Naive thymus-derived CD4-positive, alpha-beta T cell (primary cell): Measurements from ENCODE around the gene BICC1. TPM values are rescaled to one million over a fixed set of nuclear protein-coding genes. Genes with fewer than 3 reads are reported as not detected.
A peak's percentile ranks its signal among the peaks of the same experiment; 100 is the strongest.
"Not testable (repeated sequence)": the region's sequence is repeated elsewhere in the genome, so short reads cannot be mapped to it uniquely, and the experiment has no call there.

Source experiments
- ATAC-seq: fragments of 150-1000 bp; cut with Tn5 transposase; 2 replicates; pipeline ENCODE4 v1.10.0; 2021; ENCODE audit warnings: mild to moderate bottlenecking, moderate library complexity
- CTCF ChIA-PET: fragments of 350-600 bp; sonication (Branson Sonifier 250); formaldehyde crosslinking; loops from one replicate; lab custom pipeline; 2021; ENCODE audit warnings: antibody characterized with exemption; lab: Charles Lee
- POLR2A ChIA-PET: fragments of 350-600 bp; sonication (Branson Sonifier 250); formaldehyde crosslinking; loops from one replicate; lab custom pipeline; 2021; ENCODE audit warnings: antibody characterized with exemption, inconsistent platforms; lab: Charles Lee
- DNase-seq, 9 donors: peaks; one replicate each; pipeline versions ENCODE4 v3.0.0 to v3.0.0-alpha.2; 2020 to 2022; ENCODE audit warnings: mixed read lengths in 1 of 9
- H3K27ac ChIP-seq: one replicate; pipeline ENCODE4 v1.7.0; 2013; ENCODE audit warnings: mild to moderate bottlenecking, low read depth, low read length, moderate library complexity
- H3K27me3 ChIP-seq, 2 donors: one replicate each; pipeline ENCODE4 v1.7.0; 2013; ENCODE audit warnings: low read length in 2 of 2, mild to moderate bottlenecking in 2 of 2, moderate library complexity in 2 of 2; ENCODE audit not compliant: control insufficient read depth in 2 of 2, insufficient read depth in 2 of 2
- H3K36me3 ChIP-seq, 3 experiments: 1 replicate in 2 of 3; 2 replicates in 1 of 3; pipeline ENCODE4 v1.7.0; 2013; ENCODE audit warnings: low read length in 3 of 3, mild to moderate bottlenecking in 3 of 3, moderate library complexity in 1 of 3; ENCODE audit not compliant: insufficient read depth in 3 of 3, control insufficient read depth in 2 of 3
- H3K4me1 ChIP-seq, 2 donors: one replicate each; pipeline ENCODE4 v1.7.0; 2013; ENCODE audit warnings: low read length in 2 of 2, mild to moderate bottlenecking in 2 of 2, moderate library complexity in 1 of 2; ENCODE audit not compliant: control insufficient read depth in 2 of 2, insufficient read depth in 2 of 2
- H3K4me3 ChIP-seq: 2 replicates; pipeline ENCODE4 v1.7.0; 2013; ENCODE audit warnings: mild to moderate bottlenecking, low read length
- H3K9me3 ChIP-seq, 3 experiments: 1 replicate in 2 of 3; 2 replicates in 1 of 3; pipeline ENCODE4 v1.7.0; 2013; ENCODE audit warnings: low read length in 3 of 3; ENCODE audit not compliant: control insufficient read depth in 2 of 3
- H3K27ac Mint-ChIP-seq, 9 donors: one replicate each; pipeline ENCODE4 v1.8.0; 2020 to 2022; ENCODE audit warnings: mixed read lengths in 9 of 9, mild to moderate bottlenecking in 8 of 9, moderate library complexity in 5 of 9, inconsistent platforms in 2 of 9
- H3K27me3 Mint-ChIP-seq, 5 donors: one replicate each; pipeline ENCODE4 v1.8.0; 2021 to 2022; ENCODE audit warnings: mixed read lengths in 5 of 5, mild to moderate bottlenecking in 1 of 5
- H3K36me3 Mint-ChIP-seq, 5 donors: one replicate each; pipeline ENCODE4 v1.8.0; 2020 to 2022; ENCODE audit warnings: mixed read lengths in 5 of 5, mild to moderate bottlenecking in 3 of 5, inconsistent platforms in 1 of 5
- H3K4me1 Mint-ChIP-seq, 7 donors: one replicate each; pipeline ENCODE4 v1.8.0; 2020 to 2022; ENCODE audit warnings: mixed read lengths in 7 of 7, mild to moderate bottlenecking in 3 of 7, inconsistent platforms in 1 of 7
- H3K4me3 Mint-ChIP-seq, 10 donors: one replicate each; pipeline ENCODE4 v1.8.0; 2020 to 2022; ENCODE audit warnings: mild to moderate bottlenecking in 10 of 10, mixed read lengths in 10 of 10, moderate library complexity in 6 of 10, inconsistent platforms in 2 of 10
- H3K9me3 Mint-ChIP-seq, 11 donors: one replicate each; pipeline ENCODE4 v1.8.0; 2020 to 2022; ENCODE audit warnings: mixed read lengths in 11 of 11, mild to moderate bottlenecking in 4 of 11, inconsistent platforms in 1 of 11, moderate library complexity in 1 of 11
- intact Hi-C, 2 donors: fragments of 100-400 bp; cut with micrococcal nuclease; formaldehyde crosslinking; loops; one replicate each; pipeline ENCODE4 v1.15.1; 2023
- polyA plus RNA-seq, 2 donors: library from polyadenylated mRNA; unstranded; fragments of 300-500 nt; fragmentation: Illumina TruSeq; gene quantifications; one replicate each; pipeline ENCODE4 v1.2.3, GENCODE V29; 2021
- total RNA-seq, 6 experiments: library from RNA in 5 of 6; stranded (reverse) in 5 of 6; gene quantifications; 1 replicate in 5 of 6; 2 replicates in 1 of 6; pipeline ENCODE4 v1.2.3 and lab custom pipeline; 2021 to 2026

BICC1 gene
- total and polyA plus RNA-seq, 7 experiments from 2014 or later = 0.05 to 0.10 TPM; not detected in 5

DNA sequence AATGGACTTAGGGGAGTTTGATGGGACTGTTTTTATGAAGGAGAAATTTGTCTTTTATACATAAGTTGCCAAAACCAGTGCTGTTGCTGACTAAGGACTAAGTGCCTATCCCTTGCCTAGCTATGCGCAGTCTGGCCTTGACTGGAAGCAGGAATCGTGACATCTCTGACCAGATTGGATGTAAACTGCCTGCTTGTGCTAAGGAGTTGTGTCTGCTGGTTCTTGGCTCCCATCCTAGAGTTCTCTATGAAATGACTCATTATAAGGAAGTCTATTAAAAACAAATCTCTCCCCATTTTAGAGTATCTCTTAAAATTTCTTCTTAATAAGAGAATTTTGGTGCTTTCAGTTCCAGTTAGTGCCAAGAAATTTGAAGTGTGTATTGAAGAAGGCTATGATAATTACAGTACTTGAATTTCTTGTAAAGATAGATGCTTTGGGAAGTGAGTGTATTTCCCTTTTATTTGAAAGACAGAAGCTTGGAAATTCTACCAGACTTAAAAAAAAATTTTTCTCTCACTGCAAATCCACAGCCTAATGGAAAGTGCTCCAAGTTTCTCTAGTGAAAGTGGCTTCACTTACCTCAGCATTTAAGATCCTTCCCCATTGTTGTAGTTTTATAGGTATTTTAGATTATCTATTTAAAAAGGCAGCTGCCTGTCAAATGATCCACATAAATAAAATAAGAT is 77.6 kb downstream of the BICC1 start:
- intact Hi-C loops = no loop called here
- no peak overlapping the region for H3K27ac Mint-ChIP-seq
- no peak for ATAC-seq
- Histone ChIP-seq H3K36me3 (no peaks in the 10 kb centered on the region), H3K27me3 (no peaks in the 10 kb centered on the region), H3K4me3 (no peak overlapping the region), H3K4me1 (no peaks in the 10 kb centered on the region), H3K9me3 (no peaks in the 10 kb centered on the region), H3K27ac (no peak overlapping the region)
- POLR2A ChIA-PET = no interaction called here
- DNase-seq = no peak
- CTCF ChIA-PET = no interaction called here
- peaks cover 0 to 2% (median 0%) of the 10 kb centered on the region in 7 donors for H3K4me1 Mint-ChIP-seq
- peaks cover 0 to under 1% (median 0%) of the 10 kb centered on the region in 5 donors for H3K36me3 Mint-ChIP-seq
- H3K4me3 Mint-ChIP-seq = no peak overlapping the region
- H3K27me3 Mint-ChIP-seq = peaks cover 0 to 19% (median 11%) of the 10 kb centered on the region in 5 donors
- peaks cover 0 to 2% (median 0%) of the 10 kb centered on the region in 11 donors for H3K9me3 Mint-ChIP-seq

DNA sequence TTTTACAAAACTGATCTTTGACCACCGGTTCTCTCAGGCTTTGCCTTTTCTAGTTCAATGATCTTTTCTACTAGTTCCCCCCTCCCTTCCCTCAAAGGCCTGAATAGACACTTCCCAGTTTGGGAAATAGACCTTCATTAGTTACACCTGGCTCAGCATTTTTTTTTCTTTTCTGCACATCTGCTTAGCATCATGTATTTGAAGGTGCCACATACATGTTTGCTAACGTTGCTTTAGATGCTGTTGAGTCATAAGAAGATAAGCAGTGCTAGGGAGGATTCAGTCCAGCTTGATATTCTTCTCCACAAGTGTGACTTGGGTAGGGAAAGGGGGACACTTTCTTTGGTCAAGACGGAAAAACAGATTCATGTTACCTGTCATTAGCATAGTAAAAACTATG is 78.3 kb downstream of the BICC1 start:
- H3K27me3 Mint-ChIP-seq = peaks cover 0 to 17% (median 8%) of the 10 kb centered on the region in 5 donors
- no peak overlapping the region for H3K4me3 Mint-ChIP-seq

GRCh38 chr10:58593008-58593407 is 80.3 kb downstream of the BICC1 start:
- no peaks in the 10 kb centered on the region for H3K4me1 ChIP-seq
- no peak overlapping the region for H3K4me3 ChIP-seq
- ChIA-PET CTCF (no interaction called here), POLR2A (no interaction called here)
- no peak overlapping the region for H3K27ac ChIP-seq
- ATAC-seq (peak; percentile 22), DNase-seq (no peak)
- Mint-ChIP-seq H3K4me3 (no peak overlapping the region), H3K4me1 (peaks cover 0 to 1% (median 0%) of the 10 kb centered on the region in 7 donors), H3K36me3 (peaks cover 0 to 8% (median 0%) of the 10 kb centered on the region in 5 donors), H3K27ac (no peak overlapping the region), H3K27me3 (peaks cover 0 to 11% (median 6%) of the 10 kb centered on the region in 5 donors), H3K9me3 (peaks cover 0 to 24% (median 9%) of the 10 kb centered on the region in 11 donors)
- no peaks in the 10 kb centered on the region for H3K27me3 ChIP-seq
- no peaks in the 10 kb centered on the region for H3K9me3 ChIP-seq
- intact Hi-C loops = no loop called here
- H3K36me3 ChIP-seq = no peaks in the 10 kb centered on the region

More for the DNA sequence above, 78.3 kb downstream of the BICC1 start:
- H3K27ac Mint-ChIP-seq = no peak overlapping the region
- H3K36me3 Mint-ChIP-seq = peaks cover 0 to 4% (median 0%) of the 10 kb centered on the region in 5 donors
- intact Hi-C loops = no loop called here
- Histone ChIP-seq H3K36me3 (no peaks in the 10 kb centered on the region), H3K27me3 (no peaks in the 10 kb centered on the region), H3K4me3 (no peak overlapping the region), H3K4me1 (no peaks in the 10 kb centered on the region), H3K9me3 (no peaks in the 10 kb centered on the region), H3K27ac (no peak overlapping the region)
- H3K9me3 Mint-ChIP-seq = peaks cover 0 to 8% (median 0%) of the 10 kb centered on the region in 11 donors
- no peak for DNase-seq
- ChIA-PET POLR2A (no interaction called here), CTCF (no interaction called here)
- H3K4me1 Mint-ChIP-seq = peaks cover 0 to 2% (median 0%) of the 10 kb centered on the region in 7 donors
- ATAC-seq = no peak

DNA sequence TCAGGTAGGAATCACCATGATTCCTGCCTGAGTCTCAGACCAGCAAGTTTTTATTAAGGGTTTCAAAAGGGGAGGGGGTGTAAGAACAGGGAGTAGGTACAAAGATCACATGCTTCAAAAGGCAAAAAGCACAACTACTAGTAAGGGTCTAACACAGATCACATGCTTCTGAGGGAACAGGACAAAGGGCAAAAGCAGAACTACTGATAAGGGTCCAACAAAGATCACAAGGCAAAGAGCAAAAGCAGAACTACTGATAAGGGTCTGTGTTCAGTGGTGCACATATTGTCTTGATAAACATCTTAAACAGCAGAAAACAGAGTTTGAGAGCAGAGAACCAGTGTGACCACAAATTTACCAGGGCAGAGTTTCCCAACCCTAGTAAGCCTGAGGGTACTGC is 84.5 kb downstream of the BICC1 start:
- DNase-seq, ATAC-seq, H3K36me3 ChIP-seq, H3K9me3 ChIP-seq, H3K4me3 Mint-ChIP-seq, H3K4me1 Mint-ChIP-seq, H3K27ac Mint-ChIP-seq, H3K27me3 Mint-ChIP-seq, H3K36me3 Mint-ChIP-seq, POLR2A ChIA-PET, H3K4me3 ChIP-seq, CTCF ChIA-PET, intact Hi-C loops, H3K4me1 ChIP-seq, H3K27ac ChIP-seq, H3K27me3 ChIP-seq: not testable (repeated sequence)
- H3K9me3 Mint-ChIP-seq = peaks cover 0 to 34% (median 9%) of the 10 kb centered on the region in 11 donors

- ChIA-PET POLR2A (no interaction called here), CTCF (no interaction called here)
- Mint-ChIP-seq H3K27ac (no peak overlapping the region), H3K9me3 (peaks cover 3 to 34% (median 9%) of the 10 kb centered on the region in 11 donors), H3K27me3 (peaks cover 0 to 6% (median 0%) of the 10 kb centered on the region in 5 donors), H3K36me3 (peaks cover 0 to 8% (median 0%) of the 10 kb centered on the region in 5 donors), H3K4me1 (peaks cover 0 to 1% (median 0%) of the 10 kb centered on the region in 7 donors), H3K4me3 (no peak overlapping the region)
- no peak overlapping the region for H3K27ac ChIP-seq
- H3K9me3 ChIP-seq = no peaks in the 10 kb centered on the region
- no peaks in the 10 kb centered on the region for H3K4me1 ChIP-seq
- DNase-seq (no peak), ATAC-seq (no peak)
- no peaks in the 10 kb centered on the region for H3K27me3 ChIP-seq
- no peaks in the 10 kb centered on the region for H3K36me3 ChIP-seq
- H3K4me3 ChIP-seq = no peak overlapping the region
- intact Hi-C loops = no loop called here
These were observed 87.4 kb downstream of the BICC1 start for GRCh38 chr10:58599927-58600553.

DNA sequence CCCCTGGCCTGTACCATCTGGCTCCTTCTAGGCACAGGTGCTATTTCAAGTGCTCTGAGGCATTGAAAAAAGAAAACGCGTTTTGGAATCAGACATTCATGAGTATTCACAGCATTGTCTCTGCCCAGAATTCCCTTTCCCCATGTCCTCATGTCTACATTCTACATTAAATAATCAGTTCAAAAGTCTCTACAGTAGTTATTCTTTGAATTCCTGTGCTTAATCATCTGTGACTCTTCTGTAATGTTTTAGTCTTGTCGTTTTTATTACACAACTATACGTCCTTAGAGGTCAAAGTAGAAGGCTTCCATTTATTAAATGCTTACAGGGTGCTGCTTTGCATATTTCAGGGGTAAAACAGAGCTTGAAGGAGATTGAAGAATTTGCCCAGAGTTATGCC is 95.7 kb downstream of the BICC1 start:
- Histone ChIP-seq H3K4me1 (no peaks in the 10 kb centered on the region), H3K4me3 (no peak overlapping the region), H3K36me3 (no peaks in the 10 kb centered on the region), H3K9me3 (no peaks in the 10 kb centered on the region), H3K27me3 (no peaks in the 10 kb centered on the region), H3K27ac (no peak overlapping the region)
- ChIA-PET CTCF (no interaction called here), POLR2A (no interaction called here)
- H3K27ac Mint-ChIP-seq = no peak overlapping the region
- H3K4me1 Mint-ChIP-seq = no peaks in the 10 kb centered on the region
- H3K9me3 Mint-ChIP-seq = peaks cover 0 to 8% (median 0%) of the 10 kb centered on the region in 11 donors
- intact Hi-C loops = no loop called here
- H3K36me3 Mint-ChIP-seq = no peaks in the 10 kb centered on the region
- peaks cover 0 to 3% (median 0%) of the 10 kb centered on the region in 5 donors for H3K27me3 Mint-ChIP-seq
- H3K4me3 Mint-ChIP-seq = no peak overlapping the region
- DNase-seq (no peak), ATAC-seq (no peak)
